Trophoblast cell (in vitro differentiated cells and primary cell): ENCODE results near the gene CRHBP.

ENCODE experiments used
- DNase-seq, 2 donors: peaks; one replicate each; pipeline ENCODE4 v3.0.0-alpha.2; 2016
- H2AFZ ChIP-seq: 2 replicates; pipeline ENCODE4 v1.6.1; 2013; ENCODE audit warnings: low read length, moderate library complexity, mild to moderate bottlenecking; ENCODE audit not compliant: insufficient read depth, poor library complexity
- H2AK5ac ChIP-seq: 2 replicates; pipeline ENCODE4 v1.6.1; 2013; ENCODE audit warnings: mild to moderate bottlenecking, low read length
- H2BK120ac ChIP-seq: 2 replicates; pipeline ENCODE4 v1.6.1; 2013; ENCODE audit warnings: low read length, mild to moderate bottlenecking, moderate library complexity; ENCODE audit not compliant: insufficient read depth, poor library complexity
- H2BK12ac ChIP-seq: 2 replicates; pipeline ENCODE4 v1.6.1; 2013; ENCODE audit warnings: mild to moderate bottlenecking, low read length, moderate library complexity
- H2BK5ac ChIP-seq: 2 replicates; pipeline ENCODE4 v1.6.1; 2013; ENCODE audit warnings: low read length, low read depth, moderate library complexity, mild to moderate bottlenecking; ENCODE audit not compliant: poor library complexity
- H3K14ac ChIP-seq: 2 replicates; pipeline ENCODE4 v1.6.1; 2013; ENCODE audit warnings: mild to moderate bottlenecking, low read length
- H3K18ac ChIP-seq: 2 replicates; pipeline ENCODE4 v1.6.1; 2013; ENCODE audit warnings: mild to moderate bottlenecking, low read length
- H3K23ac ChIP-seq: 2 replicates; pipeline ENCODE4 v1.6.1; 2013; ENCODE audit warnings: low read length
- H3K27ac ChIP-seq: 2 replicates; pipeline ENCODE4 v1.5.1; 2013; ENCODE audit warnings: low read depth, mild to moderate bottlenecking, inconsistent platforms, low read length, moderate library complexity
- H3K27me3 ChIP-seq: 2 replicates; pipeline ENCODE4 v1.6.1; 2013; ENCODE audit warnings: inconsistent platforms, mild to moderate bottlenecking, low read length, moderate library complexity; ENCODE audit not compliant: insufficient read depth
- H3K36me3 ChIP-seq, 2 experiments: 1 replicate in 1 of 2; 2 replicates in 1 of 2; pipeline ENCODE4 v1.6.1; 2013; ENCODE audit warnings: low read length in 2 of 2, mild to moderate bottlenecking in 2 of 2, moderate library complexity in 1 of 2; ENCODE audit not compliant: insufficient read depth in 2 of 2, control insufficient read depth in 1 of 2
- H3K4ac ChIP-seq: 2 replicates; pipeline ENCODE4 v1.6.1; 2013; ENCODE audit warnings: low read depth, mild to moderate bottlenecking, low read length, moderate library complexity
- H3K4me1 ChIP-seq, 2 experiments: 1 replicate in 1 of 2; 2 replicates in 1 of 2; pipeline ENCODE4 v1.6.1; 2013; ENCODE audit warnings: low read length in 2 of 2, mild to moderate bottlenecking in 2 of 2, moderate library complexity in 1 of 2; ENCODE audit not compliant: insufficient read depth in 2 of 2, control insufficient read depth in 1 of 2
- H3K4me2 ChIP-seq: 2 replicates; pipeline ENCODE4 v1.6.1; 2013; ENCODE audit warnings: inconsistent platforms, mild to moderate bottlenecking, low read length, moderate library complexity
- H3K4me3 ChIP-seq: 2 replicates; pipeline ENCODE4 v1.5.1; 2013; ENCODE audit warnings: mild to moderate bottlenecking, low read depth, low read length, inconsistent platforms
- H3K79me1 ChIP-seq: one replicate; pipeline ENCODE4 v1.6.1; 2013; ENCODE audit warnings: low read length
- H3K79me2 ChIP-seq: 2 replicates; pipeline ENCODE4 v1.6.1; 2013; ENCODE audit warnings: low read length, mild to moderate bottlenecking; ENCODE audit not compliant: control insufficient read depth, insufficient read depth, poor library complexity
- H3K9ac ChIP-seq: 2 replicates; pipeline ENCODE4 v1.6.1; 2013; ENCODE audit warnings: mild to moderate bottlenecking, low read length
- H3K9me3 ChIP-seq: 2 replicates; pipeline ENCODE4 v1.6.1; 2013; ENCODE audit warnings: low read depth, mild to moderate bottlenecking, control low read depth, inconsistent platforms, low read length; ENCODE audit not compliant: insufficient read depth
- H4K12ac ChIP-seq: 2 replicates; pipeline ENCODE4 v1.6.1; 2013; ENCODE audit warnings: low read depth, mild to moderate bottlenecking, low read length, moderate library complexity
- H4K8ac ChIP-seq: 2 replicates; pipeline ENCODE4 v1.6.1; 2013; ENCODE audit warnings: low read depth, mild to moderate bottlenecking, low read length, moderate library complexity
- H4K91ac ChIP-seq: one replicate; pipeline ENCODE4 v1.6.1; 2013; ENCODE audit warnings: low read depth, mild to moderate bottlenecking, low read length, moderate library complexity
- WGBS: extraction: QIAGEN DNeasy Blood & Tissue Kit; methylation state at CpG from one replicate; pipeline ENCODE4 v1.1.7; 2013; ENCODE audit warnings: missing lambda C conversion rate; ENCODE audit not compliant: insufficient read length, insufficient coverage; ENCODE audit errors: extremely low coverage; 5-methylcytosine and 5-hydroxymethylcytosine counted together

The CRHBP gene

GRCh38 chr5:76918539-76918938, 34.3 kb upstream of the CRHBP start:
- H2BK120ac ChIP-seq = no peak overlapping the region
- H3K9me3 ChIP-seq = no peaks in the 10 kb centered on the region
- H3K23ac ChIP-seq = no peak overlapping the region
- DNase-seq = no peak
- H2BK5ac ChIP-seq = no peak overlapping the region
- H4K12ac ChIP-seq = no peak overlapping the region
- no peak overlapping the region for H3K14ac ChIP-seq
- H3K79me2 ChIP-seq = no peaks in the 10 kb centered on the region
- no peak overlapping the region for H3K4me3 ChIP-seq
- H4K91ac ChIP-seq = no peak overlapping the region
- H3K27me3 ChIP-seq = no peaks in the 10 kb centered on the region
- no peak overlapping the region for H2AK5ac ChIP-seq
- H3K36me3 ChIP-seq = no peaks in the 10 kb centered on the region
- no peak overlapping the region for H2AFZ ChIP-seq
- no peak overlapping the region for H3K4ac ChIP-seq
- no peaks in the 10 kb centered on the region for H3K79me1 ChIP-seq
- no peak overlapping the region for H3K9ac ChIP-seq
- no CpG with 5 or more reads among the region's 3 CpGs for WGBS
- no peak overlapping the region for H3K18ac ChIP-seq
- no peaks in the 10 kb centered on the region for H3K4me1 ChIP-seq
- H4K8ac ChIP-seq = no peak overlapping the region
- H2BK12ac ChIP-seq = no peak overlapping the region
- H3K4me2 ChIP-seq = no peak overlapping the region
- no peak overlapping the region for H3K27ac ChIP-seq

DNA sequence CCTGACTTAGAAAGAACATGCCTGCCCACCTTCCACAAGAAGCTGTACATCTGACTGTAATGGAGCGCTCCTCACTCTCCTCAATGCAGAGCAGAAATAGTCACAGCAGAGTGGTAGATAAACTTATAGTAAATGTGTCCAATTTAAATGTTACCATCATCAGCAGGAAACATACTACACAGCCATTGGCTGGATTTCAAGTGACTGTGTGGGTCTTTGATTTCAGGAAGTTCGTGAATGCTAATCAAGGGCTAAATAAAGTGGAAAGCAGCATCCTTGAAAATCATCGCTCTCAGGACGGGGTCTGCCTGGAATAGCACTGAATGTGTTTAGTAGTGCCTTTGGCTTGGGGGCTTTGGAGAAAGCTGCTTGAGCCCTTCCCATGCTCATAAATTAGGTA, 32.4 kb upstream of the CRHBP start:
- H3K4me2 ChIP-seq = no peak overlapping the region
- H2AFZ ChIP-seq = no peak overlapping the region
- no peaks in the 10 kb centered on the region for H3K79me1 ChIP-seq
- H3K18ac ChIP-seq = no peak overlapping the region
- no peaks in the 10 kb centered on the region for H3K36me3 ChIP-seq
- no peak overlapping the region for H4K91ac ChIP-seq
- no peak overlapping the region for H2BK12ac ChIP-seq
- no peak for DNase-seq
- no peak overlapping the region for H2BK5ac ChIP-seq
- no peak overlapping the region for H3K14ac ChIP-seq
- H3K9me3 ChIP-seq = no peaks in the 10 kb centered on the region
- no peak overlapping the region for H3K23ac ChIP-seq
- H2AK5ac ChIP-seq = no peak overlapping the region
- H3K4me1 ChIP-seq = no peaks in the 10 kb centered on the region
- H3K27me3 ChIP-seq = no peaks in the 10 kb centered on the region
- no peaks in the 10 kb centered on the region for H3K79me2 ChIP-seq
- WGBS = no CpG with 5 or more reads among the region's 4 CpGs
- H3K9ac ChIP-seq = no peak overlapping the region
- no peak overlapping the region for H4K12ac ChIP-seq
- no peak overlapping the region for H4K8ac ChIP-seq
- H3K27ac ChIP-seq = no peak overlapping the region
- H3K4ac ChIP-seq = no peak overlapping the region
- no peak overlapping the region for H2BK120ac ChIP-seq
- no peak overlapping the region for H3K4me3 ChIP-seq

GRCh38 chr5:76926329-76927105, 26.3 kb upstream of the CRHBP start:
- Histone ChIP-seq H3K36me3 (no peaks in the 10 kb centered on the region), H3K9me3 (peaks cover 2% of the 10 kb centered on the region), H3K23ac (no peak overlapping the region), H3K14ac (no peak overlapping the region), H3K4me3 (no peak overlapping the region), H4K12ac (no peak overlapping the region), H3K79me2 (no peaks in the 10 kb centered on the region), H3K9ac (no peak overlapping the region), H3K18ac (no peak overlapping the region), H3K79me1 (no peaks in the 10 kb centered on the region), H2BK5ac (no peak overlapping the region), H3K4me2 (no peak overlapping the region), H2BK12ac (no peak overlapping the region), H2AK5ac (no peak overlapping the region), H3K27ac (no peak overlapping the region), H4K91ac (no peak overlapping the region), H2BK120ac (no peak overlapping the region), H2AFZ (no peak overlapping the region), H3K4me1 (no peaks in the 10 kb centered on the region), H3K4ac (no peak overlapping the region), H4K8ac (no peak overlapping the region), H3K27me3 (no peaks in the 10 kb centered on the region)
- no CpG with 5 or more reads among the region's 6 CpGs for WGBS
- no peak for DNase-seq

GRCh38 chr5:76927961-76928360, 24.9 kb upstream of the CRHBP start:
- Histone ChIP-seq H3K9ac (no peak overlapping the region), H3K4me1 (no peaks in the 10 kb centered on the region), H3K36me3 (no peaks in the 10 kb centered on the region), H4K8ac (no peak overlapping the region), H4K12ac (no peak overlapping the region), H3K27ac (no peak overlapping the region), H2BK12ac (no peak overlapping the region), H3K4me3 (no peak overlapping the region), H3K4ac (no peak overlapping the region), H3K9me3 (peaks cover 2% of the 10 kb centered on the region), H3K23ac (no peak overlapping the region), H2BK120ac (no peak overlapping the region), H3K14ac (no peak overlapping the region), H2BK5ac (no peak overlapping the region), H2AK5ac (no peak overlapping the region), H3K4me2 (no peak overlapping the region), H3K79me2 (no peaks in the 10 kb centered on the region), H2AFZ (no peak overlapping the region), H4K91ac (no peak overlapping the region), H3K18ac (no peak overlapping the region), H3K79me1 (no peaks in the 10 kb centered on the region), H3K27me3 (no peaks in the 10 kb centered on the region)
- WGBS = no CpG with 5 or more reads among the region's 4 CpGs
- no peak for DNase-seq
